Measurements from ENCODE around the gene CACNA1S. TPM values are rescaled to one million over a fixed set of nuclear protein-coding genes. Genes with fewer than 3 reads are reported as not detected.
A peak's percentile ranks its signal among the peaks of the same experiment; 100 is the strongest.

The CACNA1S gene
- total and polyA plus RNA-seq, 2 experiments from 2014 or later, result not detected

DNA sequence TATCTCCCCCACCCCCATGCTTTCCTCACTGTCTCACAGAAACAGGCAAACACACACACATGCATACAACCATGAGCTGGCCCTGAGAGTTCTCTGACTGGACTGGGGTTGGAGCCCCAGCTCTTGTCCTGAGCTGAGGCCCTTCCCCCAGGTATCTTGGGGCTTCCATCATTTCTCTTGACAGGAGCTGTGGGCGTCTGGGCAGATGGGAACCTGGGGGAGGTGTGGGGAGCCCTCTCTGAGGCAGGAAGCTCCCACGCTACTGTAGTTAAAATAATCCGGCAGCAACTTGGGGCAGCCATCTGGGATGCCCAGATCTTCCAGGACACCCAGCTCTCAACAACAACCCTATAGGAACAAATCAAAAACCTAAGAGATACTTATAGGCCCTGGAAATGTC lies 86.0 kb downstream of the CACNA1S start:
- Histone ChIP-seq H3K27me3 (peaks cover 11% of the 10 kb centered on the region), H2AFZ (no peak overlapping the region), H3K4me1 (ENCODE audit: insufficient read depth) (no peaks in the 10 kb centered on the region), H3K36me3 (replicated peaks; ENCODE audit: insufficient read depth, low read depth) (no peaks in the 10 kb centered on the region), H3K79me2 (no peaks in the 10 kb centered on the region), H3K4me3 (no peak overlapping the region), H4K20me1 (ENCODE audit: insufficient read depth, poor library complexity, severe bottlenecking) (no peaks in the 10 kb centered on the region), H3K4me2 (no peak overlapping the region), H3K9me2 (replicated peaks; ENCODE audit: insufficient read depth) (no peaks in the 10 kb centered on the region), H3K27ac (no peak overlapping the region), H3K9me3 (ENCODE audit: low read depth) (no peaks in the 10 kb centered on the region)
- DNase-seq (ENCODE audit: low spot score), result no peak
- TF ChIP-seq EZH2 (IDR thresholded peaks at IDR 0.05; ENCODE audit: borderline replicate concordance) (no peak), EZH2phosphoT487 (IDR thresholded peaks at IDR 0.05; ENCODE audit: low read depth, severe bottlenecking, unreplicated experiment) (no peak)
- TF ChIP-seq, protein P1, sequence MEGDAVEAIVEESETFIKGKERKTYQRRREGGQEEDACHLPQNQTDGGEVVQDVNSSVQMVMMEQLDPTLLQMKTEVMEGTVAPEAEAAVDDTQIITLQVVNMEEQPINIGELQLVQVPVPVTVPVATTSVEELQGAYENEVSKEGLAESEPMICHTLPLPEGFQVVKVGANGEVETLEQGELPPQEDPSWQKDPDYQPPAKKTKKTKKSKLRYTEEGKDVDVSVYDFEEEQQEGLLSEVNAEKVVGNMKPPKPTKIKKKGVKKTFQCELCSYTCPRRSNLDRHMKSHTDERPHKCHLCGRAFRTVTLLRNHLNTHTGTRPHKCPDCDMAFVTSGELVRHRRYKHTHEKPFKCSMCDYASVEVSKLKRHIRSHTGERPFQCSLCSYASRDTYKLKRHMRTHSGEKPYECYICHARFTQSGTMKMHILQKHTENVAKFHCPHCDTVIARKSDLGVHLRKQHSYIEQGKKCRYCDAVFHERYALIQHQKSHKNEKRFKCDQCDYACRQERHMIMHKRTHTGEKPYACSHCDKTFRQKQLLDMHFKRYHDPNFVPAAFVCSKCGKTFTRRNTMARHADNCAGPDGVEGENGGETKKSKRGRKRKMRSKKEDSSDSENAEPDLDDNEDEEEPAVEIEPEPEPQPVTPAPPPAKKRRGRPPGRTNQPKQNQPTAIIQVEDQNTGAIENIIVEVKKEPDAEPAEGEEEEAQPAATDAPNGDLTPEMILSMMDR (IDR thresholded peaks at IDR 0.05; ENCODE audit: poor library complexity), result no peak
- WGBS (ENCODE audit: low lambda C conversion rate, missing lambda C conversion rate), result 78% methylated on average over 3 of the region's 3 CpGs

DNA sequence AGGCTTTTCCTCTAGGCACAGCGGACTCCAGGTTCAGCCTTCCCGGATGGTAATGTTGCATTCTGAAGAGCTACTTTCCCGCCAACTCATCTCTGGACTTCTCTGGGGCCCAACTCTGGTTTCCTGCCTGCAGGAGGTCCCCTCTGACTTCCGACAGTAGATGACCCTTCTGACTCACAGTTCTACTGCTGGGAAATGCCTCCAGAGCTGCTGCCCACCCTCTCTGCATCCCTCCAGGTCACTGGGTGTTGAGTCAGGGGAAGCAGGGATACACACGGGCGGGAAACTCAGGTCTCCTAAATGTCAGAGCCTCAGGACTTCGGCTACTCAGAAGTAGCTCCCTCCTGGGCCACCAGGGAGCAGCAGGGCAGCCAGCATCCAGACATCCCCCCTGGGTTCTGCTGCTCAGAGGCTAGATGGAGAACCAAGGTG lies 86.6 kb downstream of the CACNA1S start:
- Histone ChIP-seq H3K4me1 (ENCODE audit: insufficient read depth) (peaks cover 2% of the 10 kb centered on the region), H3K27me3 (peaks cover 11% of the 10 kb centered on the region), H3K36me3 (replicated peaks; ENCODE audit: insufficient read depth, low read depth) (no peaks in the 10 kb centered on the region), H3K4me2 (no peak overlapping the region), H3K4me3 (no peak overlapping the region), H3K27ac (no peak overlapping the region), H3K9me3 (ENCODE audit: low read depth) (no peaks in the 10 kb centered on the region), H2AFZ (no peak overlapping the region), H3K79me2 (no peaks in the 10 kb centered on the region), H3K9me2 (replicated peaks; ENCODE audit: insufficient read depth) (no peaks in the 10 kb centered on the region), H4K20me1 (ENCODE audit: insufficient read depth, poor library complexity, severe bottlenecking) (no peaks in the 10 kb centered on the region)
- TF ChIP-seq EZH2phosphoT487 (IDR thresholded peaks at IDR 0.05; ENCODE audit: low read depth, severe bottlenecking, unreplicated experiment) (no peak), EZH2 (IDR thresholded peaks at IDR 0.05; ENCODE audit: borderline replicate concordance) (no peak)
- TF ChIP-seq, protein P1 (IDR thresholded peaks at IDR 0.05; ENCODE audit: poor library complexity), result peak; percentile 29
- WGBS (ENCODE audit: low lambda C conversion rate, missing lambda C conversion rate), result 60% methylated on average over 7 of the region's 7 CpGs
- DNase-seq (ENCODE audit: low spot score), result no peak

DNA sequence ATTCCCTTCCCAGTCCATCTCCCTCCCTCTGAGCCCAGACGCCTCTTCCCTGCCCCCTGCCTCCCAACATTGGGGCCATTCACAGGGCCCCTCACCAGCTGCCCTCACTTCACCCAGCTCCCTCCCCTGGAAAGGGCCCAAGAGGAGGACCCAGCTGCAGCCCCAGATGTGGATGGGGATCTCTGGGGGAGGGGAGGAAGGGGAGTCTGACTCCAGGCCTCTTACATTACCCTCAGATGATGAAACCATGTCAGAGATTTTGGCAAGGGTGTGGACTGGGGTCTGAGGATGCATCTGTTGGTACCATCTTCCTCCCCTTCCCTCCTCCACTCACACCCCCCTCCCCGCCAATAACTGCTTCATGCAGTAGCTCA lies 87.6 kb downstream of the CACNA1S start:
- no peaks in the 10 kb centered on the region for H3K9me3 ChIP-seq (ENCODE audit: low read depth)
- H3K27me3 ChIP-seq, result peaks cover 11% of the 10 kb centered on the region
- TF ChIP-seq EZH2 (IDR thresholded peaks at IDR 0.05; ENCODE audit: borderline replicate concordance) (no peak), EZH2phosphoT487 (IDR thresholded peaks at IDR 0.05; ENCODE audit: low read depth, severe bottlenecking, unreplicated experiment) (no peak)
- TF ChIP-seq, protein P1 (IDR thresholded peaks at IDR 0.05; ENCODE audit: poor library complexity), result no peak
- H3K27ac ChIP-seq, result no peak overlapping the region
- no peak for DNase-seq (ENCODE audit: low spot score)
- peaks cover 8% of the 10 kb centered on the region for H3K4me1 ChIP-seq (ENCODE audit: insufficient read depth)
- H3K4me2 ChIP-seq, result no peak overlapping the region
- 96% methylated on average over 2 of the region's 2 CpGs for WGBS (ENCODE audit: low lambda C conversion rate, missing lambda C conversion rate)
- H3K79me2 ChIP-seq, result no peaks in the 10 kb centered on the region
- no peak overlapping the region for H2AFZ ChIP-seq
- no peak overlapping the region for H3K4me3 ChIP-seq
- no peaks in the 10 kb centered on the region for H3K9me2 ChIP-seq (replicated peaks; ENCODE audit: insufficient read depth)
- H4K20me1 ChIP-seq (ENCODE audit: insufficient read depth, poor library complexity, severe bottlenecking), result no peaks in the 10 kb centered on the region
- no peaks in the 10 kb centered on the region for H3K36me3 ChIP-seq (replicated peaks; ENCODE audit: insufficient read depth, low read depth)

All from hepatocyte (in vitro differentiated cells).